ENCODE measurements around the gene TTLL4. TPM values are rescaled to one million over a fixed set of nuclear protein-coding genes. Genes with fewer than 3 reads are reported as not detected.

TTLL4 gene
- total and polyA plus RNA-seq, 10 donors: 6.2 to 40.5 (median 19.6) TPM

DNA sequence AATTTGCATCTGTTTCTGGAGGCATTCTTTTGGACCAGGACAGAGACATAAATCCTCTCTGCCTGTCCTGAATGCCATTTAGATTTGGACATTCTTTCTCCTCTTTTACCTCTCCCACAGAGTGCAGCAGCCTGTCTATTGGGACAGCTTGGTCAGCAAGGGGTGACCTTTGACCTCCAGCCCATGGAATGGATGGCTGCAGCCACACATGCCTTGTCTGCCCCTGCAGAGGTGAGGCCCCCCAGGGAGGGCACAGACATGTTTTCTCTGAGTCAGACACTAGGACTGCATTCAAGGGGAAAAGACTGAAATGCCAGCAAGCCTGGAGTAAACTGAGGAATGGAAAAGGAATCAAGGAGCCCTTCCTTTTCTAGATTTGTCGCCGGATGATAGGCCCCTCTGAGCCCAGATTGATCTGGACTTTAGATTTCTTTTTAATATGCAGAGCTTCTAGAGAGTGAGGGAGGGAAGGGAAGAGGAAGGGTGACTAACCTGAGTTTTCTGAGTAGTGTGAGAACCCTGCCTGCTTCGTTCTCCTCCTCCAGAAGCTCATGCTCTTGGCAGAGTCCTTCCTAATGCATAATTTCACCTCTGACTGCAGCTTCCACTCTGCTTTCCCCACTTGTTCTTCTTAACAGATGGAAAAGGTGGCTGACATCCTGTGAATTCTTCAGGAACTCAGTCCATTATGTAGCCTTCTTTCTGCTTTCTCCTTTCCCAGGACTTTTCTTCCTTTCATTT is 16.1 kb upstream of the TTLL4 start:
- no peak for DNase-seq
- no peak overlapping the region for H3K4me3 ChIP-seq
- TF ChIP-seq, protein P1, sequence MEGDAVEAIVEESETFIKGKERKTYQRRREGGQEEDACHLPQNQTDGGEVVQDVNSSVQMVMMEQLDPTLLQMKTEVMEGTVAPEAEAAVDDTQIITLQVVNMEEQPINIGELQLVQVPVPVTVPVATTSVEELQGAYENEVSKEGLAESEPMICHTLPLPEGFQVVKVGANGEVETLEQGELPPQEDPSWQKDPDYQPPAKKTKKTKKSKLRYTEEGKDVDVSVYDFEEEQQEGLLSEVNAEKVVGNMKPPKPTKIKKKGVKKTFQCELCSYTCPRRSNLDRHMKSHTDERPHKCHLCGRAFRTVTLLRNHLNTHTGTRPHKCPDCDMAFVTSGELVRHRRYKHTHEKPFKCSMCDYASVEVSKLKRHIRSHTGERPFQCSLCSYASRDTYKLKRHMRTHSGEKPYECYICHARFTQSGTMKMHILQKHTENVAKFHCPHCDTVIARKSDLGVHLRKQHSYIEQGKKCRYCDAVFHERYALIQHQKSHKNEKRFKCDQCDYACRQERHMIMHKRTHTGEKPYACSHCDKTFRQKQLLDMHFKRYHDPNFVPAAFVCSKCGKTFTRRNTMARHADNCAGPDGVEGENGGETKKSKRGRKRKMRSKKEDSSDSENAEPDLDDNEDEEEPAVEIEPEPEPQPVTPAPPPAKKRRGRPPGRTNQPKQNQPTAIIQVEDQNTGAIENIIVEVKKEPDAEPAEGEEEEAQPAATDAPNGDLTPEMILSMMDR (IDR thresholded peaks at IDR 0.05 in 8 of 11, conservative IDR thresholded peaks at IDR 0.05 in 3 of 11): no peak
- TF ChIP-seq POLR2A (IDR thresholded peaks at IDR 0.05) (no peak), POLR2AphosphoS5 (IDR thresholded peaks at IDR 0.05) (no peak)
- H3K27ac ChIP-seq: no peak overlapping the region
- H3K9me3 ChIP-seq: no peaks in the 10 kb centered on the region
- intact Hi-C loops (cut with DNase I; ENCODE audit: low total_unique reads): no loop called here
- peaks cover 0 to 88% (median 42%) of the 10 kb centered on the region in 6 donors for H3K36me3 ChIP-seq
- WGBS, 5 donors: 86 to 93% (median 91%) methylated on average over 3 of the region's 3 CpGs
- H3K27me3 ChIP-seq (replicated peaks in 1 of 7): no peaks in the 10 kb centered on the region
- no peaks in the 10 kb centered on the region for H3K4me1 ChIP-seq

DNA sequence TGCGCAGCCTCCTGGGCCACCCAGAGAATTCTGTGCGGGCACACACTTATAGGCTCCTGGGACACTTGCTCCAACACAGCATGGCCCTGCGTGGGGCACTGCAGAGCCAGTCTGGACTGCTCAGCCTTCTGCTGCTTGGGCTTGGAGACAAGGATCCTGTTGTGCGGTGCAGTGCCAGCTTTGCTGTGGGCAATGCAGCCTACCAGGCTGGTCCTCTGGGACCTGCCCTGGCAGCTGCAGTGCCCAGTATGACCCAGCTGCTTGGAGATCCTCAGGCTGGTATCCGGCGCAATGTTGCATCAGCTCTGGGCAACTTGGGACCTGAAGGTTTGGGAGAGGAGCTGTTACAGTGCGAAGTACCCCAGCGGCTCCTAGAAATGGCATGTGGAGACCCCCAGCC is 11.8 kb upstream of the TTLL4 start:
- TF ChIP-seq POLR2A (IDR thresholded peaks at IDR 0.05) (no peak), POLR2AphosphoS5 (IDR thresholded peaks at IDR 0.05) (no peak)
- TF ChIP-seq, protein P1 (IDR thresholded peaks at IDR 0.05 in 8 of 11, conservative IDR thresholded peaks at IDR 0.05 in 3 of 11): no peak

DNA sequence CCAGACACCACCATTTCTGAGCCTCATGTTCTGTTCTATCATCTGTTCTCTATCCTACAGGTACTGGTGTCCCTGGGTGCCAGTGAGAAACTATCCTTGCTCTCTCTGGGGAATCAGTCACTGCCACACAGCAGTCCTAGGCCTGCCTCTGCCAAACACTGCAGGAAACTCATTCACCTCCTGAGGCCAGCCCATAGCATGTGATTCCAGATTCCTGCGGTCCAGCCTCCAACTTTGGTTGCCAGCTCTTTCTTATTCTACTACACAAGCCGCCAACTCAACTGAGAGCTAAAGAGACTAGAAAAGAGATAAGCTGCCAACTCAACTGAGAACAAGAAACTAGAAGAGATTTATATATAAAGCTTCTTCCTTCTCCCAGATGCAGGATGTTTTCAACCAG is 8.8 kb upstream of the TTLL4 start:
- H3K4me1 ChIP-seq: no peaks in the 10 kb centered on the region
- no peaks in the 10 kb centered on the region for H3K9me3 ChIP-seq
- 92 to 98% (median 97%) methylated on average over 2 of the region's 2 CpGs for WGBS, 5 donors
- H3K27ac ChIP-seq: no peak overlapping the region
- H3K27me3 ChIP-seq (replicated peaks in 1 of 7): no peaks in the 10 kb centered on the region
- H3K4me3 ChIP-seq: no peak overlapping the region
- H3K36me3 ChIP-seq: peaks cover 0 to 40% (median 10%) of the 10 kb centered on the region in 6 donors
- DNase-seq: no peak
- TF ChIP-seq POLR2A (IDR thresholded peaks at IDR 0.05) (no peak), POLR2AphosphoS5 (IDR thresholded peaks at IDR 0.05) (no peak)
- TF ChIP-seq, protein P1 (IDR thresholded peaks at IDR 0.05 in 8 of 11, conservative IDR thresholded peaks at IDR 0.05 in 3 of 11): no peak
- intact Hi-C loops (cut with DNase I; ENCODE audit: low total_unique reads): no loop called here

More for the DNA sequence above, 11.8 kb upstream of the TTLL4 start:
- Histone ChIP-seq H3K9me3 (no peaks in the 10 kb centered on the region), H3K4me1 (no peaks in the 10 kb centered on the region), H3K27me3 (replicated peaks in 1 of 7) (no peaks in the 10 kb centered on the region), H3K36me3 (peaks cover 0 to 58% (median 14%) of the 10 kb centered on the region in 6 donors), H3K27ac (no peak overlapping the region), H3K4me3 (no peak overlapping the region)
- intact Hi-C loops (cut with DNase I; ENCODE audit: low total_unique reads): no loop called here
- 96 to 99% (median 97%) methylated on average over 6 to 8 of the region's 8 CpGs for WGBS, 5 donors
- DNase-seq: no peak

DNA sequence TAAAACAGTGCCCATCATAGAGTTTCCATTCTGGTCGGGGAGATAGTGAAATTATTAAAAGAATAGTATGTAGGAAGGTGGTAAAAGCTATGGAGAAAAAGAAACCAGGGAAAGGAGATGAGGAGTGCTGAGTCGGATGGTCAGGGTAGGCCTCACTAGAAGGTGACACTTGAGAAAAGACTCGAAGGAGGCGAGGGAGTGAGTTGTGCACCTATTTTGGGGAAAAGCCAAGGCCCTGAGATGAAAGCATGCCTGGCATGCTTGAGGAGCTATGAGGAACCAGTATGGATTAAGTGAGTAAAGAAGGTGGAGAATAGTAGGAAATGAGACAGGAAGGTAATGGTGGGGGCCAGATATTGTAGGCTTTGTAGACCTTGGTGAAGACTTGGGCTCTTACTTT is 7.3 kb upstream of the TTLL4 start:
- WGBS, 5 donors: 86 to 93% (median 89%) methylated on average over 4 of the region's 4 CpGs
- H3K27ac ChIP-seq: no peak overlapping the region
- H3K4me1 ChIP-seq: no peaks in the 10 kb centered on the region
- no peaks in the 10 kb centered on the region for H3K27me3 ChIP-seq (replicated peaks in 1 of 7)
- intact Hi-C loops (cut with DNase I; ENCODE audit: low total_unique reads): no loop called here
- no peak for DNase-seq
- no peaks in the 10 kb centered on the region for H3K9me3 ChIP-seq
- TF ChIP-seq, protein P1 (IDR thresholded peaks at IDR 0.05 in 8 of 11, conservative IDR thresholded peaks at IDR 0.05 in 3 of 11): no peak
- TF ChIP-seq POLR2AphosphoS5 (IDR thresholded peaks at IDR 0.05) (no peak), POLR2A (IDR thresholded peaks at IDR 0.05) (no peak)
- H3K4me3 ChIP-seq: no peak overlapping the region
- peaks cover 0 to 25% (median 6%) of the 10 kb centered on the region in 6 donors for H3K36me3 ChIP-seq
